SK-N-SH (cell line): ENCODE measurements around the gene RAPGEF1.

Experiments used
- MXI1 ChIP-seq: IDR thresholded peaks from 2 replicates; pipeline ENCODE4 v1.6.1; 2012; ENCODE audit warnings: mild to moderate bottlenecking, low read depth, low read length, improper control_type of control experiment
- RXRA ChIP-seq: IDR thresholded peaks from 2 replicates; pipeline ENCODE4 v1.4.0; 2012; ENCODE audit warnings: low read depth, mild to moderate bottlenecking, borderline replicate concordance
- SMC3 ChIP-seq: IDR thresholded peaks from 2 replicates; pipeline ENCODE4 v1.6.1; 2012; ENCODE audit warnings: low read depth, low read length, improper control_type of control experiment
- TF ChIP-seq, protein P1 (sequence below): fragments of 200-600 bp; sonication (generic); IDR thresholded peaks from 2 replicates; pipeline ENCODE4 v1.6.1; 2017; ENCODE audit warnings: antibody characterized with exemption, mild to moderate bottlenecking, moderate library complexity

DNA sequence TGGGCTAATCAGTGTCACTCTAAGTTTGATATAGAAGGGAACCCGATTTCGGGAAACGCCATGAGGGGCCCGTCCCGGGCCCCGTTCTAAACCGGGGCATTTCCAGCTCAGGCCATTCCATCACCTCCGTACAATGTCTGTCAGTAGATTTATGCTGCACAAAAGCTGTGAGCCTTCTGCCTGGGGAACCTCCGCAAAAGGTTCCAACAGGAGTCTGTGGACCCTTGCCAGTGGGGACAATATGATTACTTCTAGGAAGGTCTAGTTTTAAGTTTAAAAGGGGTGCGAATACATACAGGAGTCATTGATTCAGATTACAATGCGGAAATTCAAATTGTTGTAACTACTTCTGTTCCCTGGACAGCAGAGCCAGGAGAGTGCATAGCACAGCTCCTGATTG is 57.6 kb downstream of the RAPGEF1 start:
- no peak for TF ChIP-seq MXI1
- no peak for TF ChIP-seq RXRA
- TF ChIP-seq, protein P1, sequence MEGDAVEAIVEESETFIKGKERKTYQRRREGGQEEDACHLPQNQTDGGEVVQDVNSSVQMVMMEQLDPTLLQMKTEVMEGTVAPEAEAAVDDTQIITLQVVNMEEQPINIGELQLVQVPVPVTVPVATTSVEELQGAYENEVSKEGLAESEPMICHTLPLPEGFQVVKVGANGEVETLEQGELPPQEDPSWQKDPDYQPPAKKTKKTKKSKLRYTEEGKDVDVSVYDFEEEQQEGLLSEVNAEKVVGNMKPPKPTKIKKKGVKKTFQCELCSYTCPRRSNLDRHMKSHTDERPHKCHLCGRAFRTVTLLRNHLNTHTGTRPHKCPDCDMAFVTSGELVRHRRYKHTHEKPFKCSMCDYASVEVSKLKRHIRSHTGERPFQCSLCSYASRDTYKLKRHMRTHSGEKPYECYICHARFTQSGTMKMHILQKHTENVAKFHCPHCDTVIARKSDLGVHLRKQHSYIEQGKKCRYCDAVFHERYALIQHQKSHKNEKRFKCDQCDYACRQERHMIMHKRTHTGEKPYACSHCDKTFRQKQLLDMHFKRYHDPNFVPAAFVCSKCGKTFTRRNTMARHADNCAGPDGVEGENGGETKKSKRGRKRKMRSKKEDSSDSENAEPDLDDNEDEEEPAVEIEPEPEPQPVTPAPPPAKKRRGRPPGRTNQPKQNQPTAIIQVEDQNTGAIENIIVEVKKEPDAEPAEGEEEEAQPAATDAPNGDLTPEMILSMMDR = no peak
- TF ChIP-seq SMC3 = no peak
